GM19328 (cell line): ENCODE results near the gene C10orf105.

Experiments used
- ATAC-seq: cut with Tn5 transposase; IDR thresholded peaks from one replicate; pipeline ENCODE4 v1.9.1; 2021; ENCODE audit warnings: mild to moderate bottlenecking, moderate library complexity; ENCODE audit not compliant: unreplicated experiment

Gene C10orf105

DNA sequence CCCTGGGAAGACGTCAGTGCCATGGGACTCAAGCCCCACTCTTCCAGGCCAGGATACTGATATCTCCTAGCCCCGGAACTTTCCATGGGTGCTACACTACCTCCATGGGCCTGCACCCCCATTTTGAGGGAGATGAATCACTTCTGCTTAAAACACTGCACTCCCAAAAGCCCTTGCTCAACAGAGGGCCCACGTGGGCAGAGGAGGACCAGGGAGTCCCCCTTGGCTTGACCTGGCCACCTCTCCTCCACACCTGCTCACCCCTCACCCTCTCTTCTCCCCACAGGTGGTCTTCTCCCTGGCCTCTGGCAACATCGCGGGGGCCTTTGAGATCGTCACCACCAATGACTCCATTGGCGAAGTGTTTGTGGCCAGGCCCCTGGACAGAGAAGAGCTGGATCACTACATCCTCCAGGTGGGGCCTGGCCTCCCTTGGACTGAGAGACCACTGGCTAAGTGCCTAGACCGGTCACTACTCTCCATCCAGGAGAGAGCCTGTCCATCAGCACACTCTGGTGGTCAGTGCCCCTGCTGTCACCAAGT is 19.9 kb upstream of the C10orf105 start:
- ATAC-seq, result no peak

DNA sequence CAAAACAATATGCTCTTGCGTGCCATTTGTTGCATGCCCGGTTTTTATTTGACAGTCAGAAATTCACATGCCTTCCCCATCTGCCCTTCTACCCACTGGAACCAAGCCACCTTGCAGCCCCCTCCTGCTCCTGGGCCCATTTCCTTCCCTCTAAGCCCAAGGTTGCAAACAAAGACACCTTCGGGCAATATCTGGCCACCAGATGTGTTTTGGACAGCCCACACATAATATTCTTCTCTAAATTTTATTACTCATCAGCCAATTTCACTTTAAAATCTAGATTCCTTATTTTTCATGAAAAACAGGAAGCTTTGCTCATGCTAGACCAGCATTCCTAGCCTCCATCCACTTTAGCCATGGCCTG is 18.2 kb upstream of the C10orf105 start:
- no peak for ATAC-seq

DNA sequence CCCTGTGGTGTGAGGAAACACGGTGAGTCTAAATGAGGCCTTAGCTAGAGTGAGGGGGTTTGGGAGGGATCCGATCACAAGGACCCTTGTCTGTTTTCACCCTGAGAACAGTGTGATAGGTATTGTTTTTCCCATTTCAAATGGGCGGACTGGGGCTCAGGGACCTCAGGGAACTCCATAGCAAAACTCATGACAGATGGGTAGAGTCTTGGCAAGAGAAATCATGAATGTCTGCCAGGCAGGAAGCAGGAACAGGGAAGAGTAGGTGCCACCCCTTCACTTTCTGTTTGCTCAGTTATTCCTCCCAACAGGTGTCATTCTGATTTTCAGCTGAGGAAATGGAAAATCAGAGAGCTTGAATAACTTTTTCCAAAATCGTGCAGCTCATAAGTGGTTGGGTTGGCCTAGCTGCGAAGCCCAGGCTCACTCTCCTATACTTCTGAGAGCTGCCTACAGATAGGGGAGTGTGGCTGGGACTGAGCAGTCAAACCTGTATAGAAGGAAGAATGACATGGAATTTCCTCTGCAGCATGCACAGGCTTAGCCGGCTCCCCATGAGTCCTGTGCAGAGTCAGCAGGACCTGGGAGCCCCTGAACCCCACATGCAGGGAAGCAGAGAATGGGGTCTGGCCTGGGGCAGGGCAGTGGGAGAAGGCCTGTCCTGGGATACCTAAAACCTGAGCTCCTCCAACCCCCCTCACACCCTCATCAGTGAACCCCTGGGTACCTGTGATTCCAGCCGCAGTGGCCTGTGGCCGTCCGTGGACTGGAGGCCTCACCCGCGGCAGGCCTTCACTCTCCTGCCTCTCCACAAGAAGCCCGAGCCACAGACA is 17.6 kb upstream of the C10orf105 start:
- no peak for ATAC-seq

GRCh38 chr10:71736570-71736952 is 17.0 kb upstream of the C10orf105 start:
- ATAC-seq, result no peak

DNA sequence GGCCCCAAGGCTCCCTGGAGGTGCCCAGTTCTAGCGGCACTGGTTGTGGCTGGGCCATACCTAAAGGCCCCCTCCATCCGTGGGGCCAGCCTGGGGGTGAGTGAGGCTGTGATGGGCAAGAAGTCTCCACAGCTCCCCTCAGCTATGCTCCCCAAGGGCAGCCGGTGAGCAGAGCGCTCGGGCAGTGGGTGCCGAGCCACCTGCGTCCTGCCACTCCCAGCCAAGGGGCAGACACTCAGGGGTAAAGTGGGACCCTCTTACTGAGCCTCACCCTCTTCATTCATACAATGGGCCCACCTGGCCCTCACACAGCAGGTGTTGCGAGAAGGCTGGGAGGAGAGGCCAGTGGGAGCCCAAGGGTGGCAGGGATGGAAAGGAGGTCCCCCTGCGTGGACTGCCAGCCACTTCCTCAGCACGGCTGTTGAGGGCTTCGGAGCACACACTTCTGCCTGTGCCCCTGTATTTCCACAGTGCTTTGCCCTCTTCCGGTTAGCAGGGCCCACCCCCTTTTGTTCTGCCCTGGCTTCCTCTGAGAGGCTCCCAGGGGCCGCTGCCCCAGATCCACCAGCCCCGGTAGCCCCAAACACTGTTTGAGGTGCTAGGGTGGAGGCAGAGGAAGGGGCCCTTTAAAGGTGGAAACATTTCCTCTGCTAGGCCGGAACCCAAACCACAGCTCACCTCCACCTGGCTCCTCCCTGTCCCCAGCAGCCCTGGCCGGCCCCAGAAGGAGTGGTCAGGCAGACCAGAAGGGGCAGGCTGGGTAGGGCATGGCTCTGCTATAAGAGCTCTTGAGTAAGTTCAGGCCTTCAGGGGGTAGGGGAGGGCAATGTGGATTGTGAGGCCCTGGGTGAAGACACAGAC is 16.4 kb upstream of the C10orf105 start:
- no peak for ATAC-seq

GRCh38 chr10:71734797-71735196 is 15.2 kb upstream of the C10orf105 start:
- no peak for ATAC-seq

DNA sequence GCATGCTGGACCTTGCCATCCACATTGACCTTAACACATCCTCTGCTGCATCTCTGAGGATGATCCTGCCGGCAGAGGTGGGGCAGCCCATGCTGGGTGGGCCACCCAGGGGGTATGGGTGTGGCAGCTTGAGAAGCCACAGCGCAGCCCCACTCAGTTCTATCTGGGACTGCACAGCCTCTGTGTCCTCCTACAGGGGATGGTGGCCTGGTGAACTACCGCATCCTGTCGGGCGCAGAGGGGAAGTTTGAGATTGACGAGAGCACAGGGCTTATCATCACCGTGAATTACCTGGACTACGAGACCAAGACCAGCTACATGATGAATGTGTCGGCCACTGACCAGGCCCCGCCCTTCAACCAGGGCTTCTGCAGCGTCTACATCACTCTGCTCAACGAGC is 12.2 kb upstream of the C10orf105 start:
- no peak for ATAC-seq

DNA sequence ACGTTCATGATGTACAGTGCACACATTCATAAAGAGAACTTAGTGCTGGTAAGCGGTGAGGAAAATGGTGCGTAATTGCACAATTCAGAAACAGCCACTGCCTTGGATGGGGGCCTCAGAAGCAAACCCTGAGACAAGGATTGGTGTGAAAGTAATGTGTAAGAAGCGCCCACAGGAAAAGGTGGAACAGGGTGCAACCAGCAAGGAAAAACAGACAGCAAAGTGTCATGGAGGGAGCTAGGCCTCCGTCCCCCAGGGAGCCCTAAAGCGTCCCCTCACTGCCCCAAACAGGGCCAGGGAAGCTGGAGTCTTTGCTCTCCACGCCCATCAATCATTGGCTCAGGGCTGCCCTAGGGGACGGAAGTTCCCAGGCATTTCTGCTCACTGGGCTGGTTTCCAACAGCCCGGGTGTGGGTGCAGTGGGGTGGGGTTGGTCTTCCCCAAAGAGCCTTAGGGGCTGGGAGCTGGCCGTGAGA is 9.6 kb upstream of the C10orf105 start:
- ATAC-seq, result no peak

- ATAC-seq, result peak; percentile 51
Measured at GRCh38 chr10:71727738-71728737, 8.5 kb upstream of the C10orf105 start.

GRCh38 chr10:71727105-71727737 is 7.6 kb upstream of the C10orf105 start:
- ATAC-seq, result peak; percentile 44

GRCh38 chr10:71726580-71727104 is 7.1 kb upstream of the C10orf105 start:
- ATAC-seq, result no peak

DNA sequence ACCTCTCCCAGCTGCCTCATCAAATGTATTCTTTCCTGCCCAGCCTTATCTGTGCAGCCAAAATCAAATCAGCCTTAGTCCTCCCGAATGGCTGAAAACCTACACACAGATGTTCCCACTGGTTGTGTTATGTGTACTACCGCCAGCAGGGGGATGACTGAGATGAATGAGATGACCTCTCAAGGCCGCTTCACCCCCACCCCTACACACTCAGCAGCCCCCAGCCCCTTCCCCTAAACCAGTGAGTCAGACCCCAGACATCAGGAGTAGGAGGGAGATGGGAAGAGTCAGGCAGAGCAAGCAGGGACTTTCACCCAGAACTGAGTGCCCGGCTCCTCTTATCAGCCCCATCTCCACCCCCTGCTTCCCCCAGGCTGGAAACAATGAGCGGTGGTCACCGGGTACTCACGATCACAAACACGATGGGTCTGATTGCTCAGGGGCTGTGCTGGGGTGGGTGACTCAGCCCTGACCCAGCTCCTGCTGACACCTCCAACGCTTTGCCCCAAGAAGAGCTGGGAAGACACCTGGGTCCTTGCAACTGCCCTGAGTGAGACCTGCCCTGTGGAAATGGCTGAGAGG is 6.5 kb upstream of the C10orf105 start:
- ATAC-seq, result no peak

DNA sequence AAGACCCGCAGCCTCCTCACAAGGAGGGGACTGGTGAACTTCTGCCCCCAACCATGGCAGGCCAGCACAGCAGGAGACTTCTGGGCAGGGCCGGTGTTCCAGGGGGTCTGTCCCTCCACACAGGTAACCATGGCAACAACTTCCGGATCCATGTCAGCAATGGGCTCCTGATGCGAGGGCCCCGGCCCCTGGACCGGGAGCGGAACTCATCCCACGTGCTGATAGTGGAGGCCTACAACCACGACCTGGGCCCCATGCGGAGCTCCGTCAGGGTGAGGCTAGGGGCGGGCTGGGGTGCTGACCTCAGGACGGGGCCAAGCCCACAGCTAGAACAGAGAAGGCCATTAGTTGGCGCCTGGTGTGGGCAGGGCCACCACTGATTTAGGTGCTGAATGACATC is 5.7 kb upstream of the C10orf105 start:
- ATAC-seq, result no peak

GRCh38 chr10:71724539-71724938 is 5.0 kb upstream of the C10orf105 start:
- ATAC-seq, result no peak

DNA sequence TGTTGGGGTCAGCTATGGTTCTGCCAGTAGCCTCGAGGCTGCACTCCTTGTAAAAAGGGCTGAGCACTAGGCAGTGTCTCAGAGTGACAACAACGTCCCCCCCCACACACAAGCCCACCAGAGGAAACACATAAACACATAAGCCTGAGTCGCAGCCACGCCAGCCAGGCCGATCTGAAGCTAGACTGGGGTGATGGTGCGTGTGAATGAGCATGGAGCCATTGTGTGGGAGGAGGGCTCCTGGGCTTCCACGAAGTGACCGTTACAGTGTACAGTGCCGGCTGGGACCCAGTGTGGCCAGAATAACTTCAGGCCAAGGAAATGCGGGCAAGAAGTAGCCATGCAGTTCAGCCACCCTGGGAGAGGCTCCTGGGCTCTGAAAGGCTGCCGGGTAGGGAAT is 3.7 kb upstream of the C10orf105 start:
- no peak for ATAC-seq

DNA sequence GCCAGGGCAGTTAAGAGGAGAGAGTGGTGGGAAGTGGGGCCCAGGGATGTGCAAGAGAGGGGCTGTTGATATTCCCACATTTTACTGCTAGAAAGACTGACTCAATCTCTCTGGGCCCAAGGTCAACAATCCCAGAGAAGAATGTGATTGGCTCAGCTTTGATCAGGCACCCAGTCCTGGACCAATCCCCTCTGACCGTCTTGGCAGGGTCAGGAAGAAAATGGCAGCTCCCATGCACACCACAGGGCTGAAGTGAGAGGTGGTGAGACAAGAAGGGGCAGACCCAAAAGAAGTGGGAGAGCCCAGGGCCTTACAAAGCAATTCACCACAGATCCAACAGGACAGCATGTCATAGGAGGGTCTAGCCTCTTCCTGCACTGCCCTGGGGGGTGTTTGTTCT is 3.3 kb upstream of the C10orf105 start:
- ATAC-seq, result no peak

- no peak for ATAC-seq
Measured at GRCh38 chr10:71721313-71721712, 1.7 kb upstream of the C10orf105 start.

DNA sequence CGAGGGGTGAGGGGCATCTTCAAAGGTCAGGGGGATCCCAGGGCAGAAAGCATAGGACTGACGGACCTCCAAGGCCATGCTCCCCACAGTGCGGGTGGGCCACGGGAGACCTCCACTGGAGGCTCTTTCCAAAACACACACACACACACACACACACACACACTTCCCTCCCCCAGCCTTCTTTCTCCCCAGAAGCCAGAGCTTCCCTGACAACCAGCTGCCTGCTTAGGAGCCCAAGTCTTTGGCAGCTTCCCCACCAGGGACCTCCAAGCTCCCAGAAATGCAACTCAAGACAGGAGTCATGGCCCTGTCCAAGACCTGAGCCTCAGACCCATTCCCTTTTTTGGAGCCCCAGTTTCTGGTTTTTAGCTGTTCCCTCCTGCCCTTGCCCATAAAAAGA is 710 bp upstream of the C10orf105 start:
- ATAC-seq, result no peak

GRCh38 chr10:71719042-71719441 is 536 bp downstream of the C10orf105 start:
- ATAC-seq, result no peak
